PC-3 (cell line): Measurements from ENCODE around the gene CAPZB.

Experiments used
- EZH2 ChIP-seq: fragments of 300-600 bp; sonication (generic); IDR thresholded peaks from one replicate; pipeline ENCODE4 v1.6.1; 2017; ENCODE audit warnings: antibody characterized with exemption, mild to moderate bottlenecking, low read length; ENCODE audit not compliant: unreplicated experiment
- TF ChIP-seq, protein P1 (sequence below): fragments of 300-600 bp; sonication (generic); conservative IDR thresholded peaks from 2 replicates; pipeline ENCODE4 v1.5.1; 2017; ENCODE audit warnings: antibody characterized with exemption, low read depth, mild to moderate bottlenecking, low read length

DNA sequence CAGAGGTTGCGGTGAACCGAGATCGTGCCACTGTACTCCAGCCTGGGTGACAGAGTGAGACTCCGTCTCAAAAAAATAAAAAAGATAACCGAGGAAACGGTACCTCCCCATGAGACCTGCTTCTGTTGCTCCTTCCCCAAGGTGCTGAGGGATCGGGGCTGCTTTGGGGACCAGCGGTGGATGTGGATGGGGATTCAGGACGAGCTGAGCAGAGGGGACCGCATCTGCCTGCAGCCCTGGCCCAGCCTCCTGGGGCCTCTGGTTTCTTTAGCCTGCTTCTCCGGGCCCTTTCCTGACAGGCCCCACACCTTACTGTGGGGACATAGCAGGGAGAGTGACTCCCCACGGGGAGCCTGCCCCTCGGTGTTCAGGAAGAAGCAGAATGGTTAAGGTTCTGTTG, 156.2 kb downstream of the CAPZB start:
- TF ChIP-seq, protein P1, sequence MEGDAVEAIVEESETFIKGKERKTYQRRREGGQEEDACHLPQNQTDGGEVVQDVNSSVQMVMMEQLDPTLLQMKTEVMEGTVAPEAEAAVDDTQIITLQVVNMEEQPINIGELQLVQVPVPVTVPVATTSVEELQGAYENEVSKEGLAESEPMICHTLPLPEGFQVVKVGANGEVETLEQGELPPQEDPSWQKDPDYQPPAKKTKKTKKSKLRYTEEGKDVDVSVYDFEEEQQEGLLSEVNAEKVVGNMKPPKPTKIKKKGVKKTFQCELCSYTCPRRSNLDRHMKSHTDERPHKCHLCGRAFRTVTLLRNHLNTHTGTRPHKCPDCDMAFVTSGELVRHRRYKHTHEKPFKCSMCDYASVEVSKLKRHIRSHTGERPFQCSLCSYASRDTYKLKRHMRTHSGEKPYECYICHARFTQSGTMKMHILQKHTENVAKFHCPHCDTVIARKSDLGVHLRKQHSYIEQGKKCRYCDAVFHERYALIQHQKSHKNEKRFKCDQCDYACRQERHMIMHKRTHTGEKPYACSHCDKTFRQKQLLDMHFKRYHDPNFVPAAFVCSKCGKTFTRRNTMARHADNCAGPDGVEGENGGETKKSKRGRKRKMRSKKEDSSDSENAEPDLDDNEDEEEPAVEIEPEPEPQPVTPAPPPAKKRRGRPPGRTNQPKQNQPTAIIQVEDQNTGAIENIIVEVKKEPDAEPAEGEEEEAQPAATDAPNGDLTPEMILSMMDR, result no peak
- TF ChIP-seq EZH2, result no peak
